Aorta (tissue), 4 donors: ENCODE results near the gene GPR3. TPM values are rescaled to one million over a fixed set of nuclear protein-coding genes. Genes with fewer than 3 reads are reported as not detected.

Experiments
- polyA plus RNA-seq, 2 donors: library from polyadenylated mRNA; stranded (reverse); fragments of 200-250 nt; gene quantifications; one replicate each; pipeline ENCODE4 v1.2.3, GENCODE V29; 2013
- total RNA-seq, 2 donors: library from RNA; stranded (reverse); fragmentation: NEBNext Ultra II Directional; extraction: Animal tissue kit (Norgen Biotek cat#: 25700); gene quantifications; one replicate each; pipeline ENCODE4 v1.2.1, GENCODE V29; 2021
- donor health status: healthy with polysubstance abuse.
- donor health status: Bipolar disorder and iron deficiency.
- donor health status: DM: no; HTN: no; CAD: no.
- donor health status: DM: yes; HTN: yes; CAD: no.

GPR3 gene
- total and polyA plus RNA-seq, 4 donors = 0.20 to 0.93 (median 0.68) TPM; not detected in 1

Other genes with a start within 250 kb of the GPR3 start
- 10 to 100 TPM; 17.6 to 24.9 TPM for gene SLC9A1, start 237.5 kb upstream of the GPR3 start, total RNA-seq
- 10 to 100 TPM in 1 of 2 donors, 1 to 10 TPM in 1; 4.5 to 10.1 TPM for gene SLC9A1, start 237.5 kb upstream of the GPR3 start, polyA plus RNA-seq
- 10 to 100 TPM; 34.0 to 38.5 TPM for gene WDTC1, start 158.0 kb upstream of the GPR3 start, total RNA-seq
- gene WDTC1, start 158.0 kb upstream of the GPR3 start, polyA plus RNA-seq = 10 to 100 TPM; 12.8 to 19.3 TPM
- 10 to 100 TPM; 27.4 to 32.4 TPM for gene TMEM222, start 70.5 kb upstream of the GPR3 start, total RNA-seq
- gene TMEM222, start 70.5 kb upstream of the GPR3 start, polyA plus RNA-seq = 10 to 100 TPM; 19.9 to 49.1 TPM
- 1 to 10 TPM; 1.8 to 3.7 TPM for gene SYTL1, start 50.6 kb upstream of the GPR3 start, total RNA-seq
- 1 to 10 TPM in 1 of 2 donors, under 1 TPM in 1; 0.75 to 1.2 TPM for gene SYTL1, start 50.6 kb upstream of the GPR3 start, polyA plus RNA-seq
- gene MAP3K6, start 25.7 kb upstream of the GPR3 start, total RNA-seq = 10 to 100 TPM; 84.8 to 90.3 TPM
- 100 to 1,000 TPM in 1 of 2 donors, 10 to 100 TPM in 1; 11.5 to 164 TPM for gene MAP3K6, start 25.7 kb upstream of the GPR3 start, polyA plus RNA-seq
- gene FCN3, start 17.8 kb upstream of the GPR3 start, total RNA-seq = 10 to 100 TPM in 1 of 2 donors, 1 to 10 TPM in 1; 2.7 to 11.5 TPM
- under 1 TPM; 0.15 to 0.50 TPM for gene FCN3, start 17.8 kb upstream of the GPR3 start, polyA plus RNA-seq
- not detected for gene CD164L2, start 9.3 kb upstream of the GPR3 start, total RNA-seq
- gene CD164L2, start 9.3 kb upstream of the GPR3 start, polyA plus RNA-seq = not detected
- gene WASF2, start 97.5 kb downstream of the GPR3 start, total RNA-seq = 100 to 1,000 TPM; 155 to 164 TPM
- gene WASF2, start 97.5 kb downstream of the GPR3 start, polyA plus RNA-seq = 10 to 100 TPM; 27.2 to 47.4 TPM
- gene AHDC1, start 211.5 kb downstream of the GPR3 start, total RNA-seq = 10 to 100 TPM; 63.5 to 89.1 TPM
- 10 to 100 TPM in 1 of 2 donors, 1 to 10 TPM in 1; 7.8 to 23.9 TPM for gene AHDC1, start 211.5 kb downstream of the GPR3 start, polyA plus RNA-seq
- 10 to 100 TPM; 12.1 to 21.7 TPM for gene FGR, start 242.6 kb downstream of the GPR3 start, total RNA-seq
- 10 to 100 TPM in 1 of 2 donors, 1 to 10 TPM in 1; 2.8 to 12.1 TPM for gene FGR, start 242.6 kb downstream of the GPR3 start, polyA plus RNA-seq